IMR-90 (cell line): Measurements from ENCODE around the gene ANKRD34B. TPM values are rescaled to one million over a fixed set of nuclear protein-coding genes. Genes with fewer than 3 reads are reported as not detected.
A peak's percentile ranks its signal among the peaks of the same experiment; 100 is the strongest.

Experiments used
- ATAC-seq: fragments of 200-7000 bp; cut with Tn5 transposase; 2 replicates; pipeline ENCODE4 v1.9.1; 2020; ENCODE audit warnings: low read depth, mild to moderate bottlenecking, moderate library complexity
- BruUV-seq: library from RNA; stranded (reverse); fragments of 400-500 nt; replicated peaks from 2 replicates; lab custom pipeline; 2021; lab: Mats Ljungman, UMichigan
- CTCF ChIA-PET: fragments of 300-600 bp; formaldehyde crosslinking; extraction: SDS; loops from one replicate; lab custom pipeline; 2021; ENCODE audit warnings: antibody characterized with exemption; lab: Yijun Ruan, JAX
- POLR2A ChIA-PET: fragments of 300-600 bp; sonication (Branson Sonifier 250); formaldehyde crosslinking; loops from one replicate; lab custom pipeline; 2022; ENCODE audit warnings: antibody characterized with exemption; ENCODE audit not compliant: unreplicated experiment; lab: Charles Lee
- DNase-seq: peaks from one replicate; pipeline ENCODE4 v3.0.0; 2013
- H2AFZ ChIP-seq: replicated peaks from 2 replicates; pipeline ENCODE3; 2013; ENCODE audit warnings: low read length, mild to moderate bottlenecking; ENCODE audit not compliant: poor library complexity
- H2AK5ac ChIP-seq: 2 replicates; pipeline ENCODE4 v1.6.1; 2013; ENCODE audit warnings: low read depth, low read length, inconsistent platforms
- H2AK9ac ChIP-seq: replicated peaks from 2 replicates; pipeline ENCODE3; 2013; ENCODE audit warnings: mild to moderate bottlenecking, low read depth, low read length, moderate library complexity; ENCODE audit not compliant: poor library complexity
- H2BK120ac ChIP-seq: 2 replicates; pipeline ENCODE4 v1.6.1; 2013; ENCODE audit warnings: low read depth, low read length, inconsistent platforms
- H2BK15ac ChIP-seq: 3 replicates; pipeline ENCODE4 v1.6.1; 2013; ENCODE audit warnings: low read depth, low read length, inconsistent platforms
- H2BK20ac ChIP-seq: 2 replicates; pipeline ENCODE4 v1.6.1; 2013; ENCODE audit warnings: low read depth, mild to moderate bottlenecking, inconsistent platforms, low read length, moderate library complexity
- H2BK5ac ChIP-seq: 2 replicates; pipeline ENCODE4 v1.6.1; 2013; ENCODE audit warnings: mild to moderate bottlenecking, low read depth, low read length, inconsistent platforms; ENCODE audit not compliant: poor library complexity, severe bottlenecking
- H3K14ac ChIP-seq: replicated peaks from 2 replicates; pipeline ENCODE4 v1.6.1; 2013; ENCODE audit warnings: low read depth, low read length, inconsistent platforms
- H3K18ac ChIP-seq: 2 replicates; pipeline ENCODE4 v1.6.1; 2013; ENCODE audit warnings: low read depth, low read length, control low read depth
- H3K23ac ChIP-seq: 2 replicates; pipeline ENCODE4 v1.6.1; 2013; ENCODE audit warnings: low read depth, low read length, inconsistent platforms
- H3K27ac ChIP-seq: 2 replicates; pipeline ENCODE4 v1.5.1; 2013; ENCODE audit warnings: mild to moderate bottlenecking, control low read depth, low read length; ENCODE audit not compliant: insufficient read depth
- H3K27me3 ChIP-seq: 2 replicates; pipeline ENCODE4 v1.6.1; 2013; ENCODE audit warnings: low read length; ENCODE audit not compliant: control insufficient read depth, insufficient read depth
- H3K36me3 ChIP-seq: 2 replicates; pipeline ENCODE4 v1.6.1; 2013; ENCODE audit warnings: low read length, mixed read lengths; ENCODE audit not compliant: control insufficient read depth, insufficient read depth
- H3K4ac ChIP-seq: 2 replicates; pipeline ENCODE4 v1.6.1; 2013; ENCODE audit warnings: low read depth, low read length, inconsistent platforms
- H3K4me1 ChIP-seq: 2 replicates; pipeline ENCODE4 v1.6.1; 2013; ENCODE audit warnings: low read length, mixed read lengths; ENCODE audit not compliant: control insufficient read depth, insufficient read depth
- H3K4me2 ChIP-seq: 2 replicates; pipeline ENCODE4 v1.6.1; 2013; ENCODE audit warnings: low read depth, mild to moderate bottlenecking, control low read depth, low read length, moderate library complexity
- H3K4me3 ChIP-seq: 2 replicates; pipeline ENCODE4 v1.5.1; 2013; ENCODE audit warnings: low read depth, mild to moderate bottlenecking, control low read depth, low read length, moderate library complexity; ENCODE audit not compliant: insufficient read depth
- H3K56ac ChIP-seq: 2 replicates; pipeline ENCODE4 v1.6.1; 2013; ENCODE audit warnings: low read length, inconsistent platforms; ENCODE audit not compliant: insufficient read depth; ENCODE audit errors: extremely low read depth
- H3K79me1 ChIP-seq, 2 experiments: 2 replicates each; pipeline ENCODE4 v1.6.1; 2013; ENCODE audit warnings: low read length in 2 of 2, inconsistent platforms in 1 of 2, low read depth in 1 of 2
- H3K9ac ChIP-seq: 2 replicates; pipeline ENCODE4 v1.6.1; 2013; ENCODE audit warnings: low read depth, low read length, control low read depth
- H3K9me1 ChIP-seq: 2 replicates; pipeline ENCODE4 v1.6.1; 2013; ENCODE audit warnings: low read length, inconsistent platforms; ENCODE audit not compliant: insufficient read depth
- H3K9me3 ChIP-seq: 2 replicates; pipeline ENCODE4 v1.6.1; 2013; ENCODE audit warnings: low read length; ENCODE audit not compliant: control insufficient read depth, insufficient read depth
- H4K20me1 ChIP-seq: 2 replicates; pipeline ENCODE4 v1.6.1; 2013; ENCODE audit warnings: low read length, inconsistent platforms; ENCODE audit not compliant: insufficient read depth
- H4K5ac ChIP-seq: 2 replicates; pipeline ENCODE4 v1.6.1; 2013; ENCODE audit warnings: mild to moderate bottlenecking, low read depth, low read length, control low read depth
- H4K8ac ChIP-seq, 2 experiments: 2 replicates each; pipeline ENCODE4 v1.6.1; 2013; ENCODE audit warnings: low read depth in 2 of 2, low read length in 2 of 2, control low read depth in 1 of 2, inconsistent platforms in 1 of 2
- H4K91ac ChIP-seq: 2 replicates; pipeline ENCODE4 v1.6.1; 2013; ENCODE audit warnings: low read depth, low read length, inconsistent platforms; ENCODE audit not compliant: insufficient read depth
- BHLHE40 ChIP-seq: fragments of 150-350 bp; IDR thresholded peaks from 2 replicates; pipeline ENCODE4 v1.6.1; 2016; ENCODE audit warnings: mild to moderate bottlenecking, low read depth, low read length
- FOS ChIP-seq: fragments of 150-350 bp; IDR thresholded peaks from 2 replicates; pipeline ENCODE4 v1.6.1; 2016; ENCODE audit warnings: low read depth, low read length
- MAFK ChIP-seq: IDR thresholded peaks from 2 replicates; pipeline ENCODE4 v1.6.1; 2012; ENCODE audit warnings: low read depth, low read length, improper control_type of control experiment
- MXI1 ChIP-seq: IDR thresholded peaks from 2 replicates; pipeline ENCODE4 v1.6.1; 2012; ENCODE audit warnings: low read depth, mild to moderate bottlenecking, low read length, moderate library complexity, borderline replicate concordance
- NFE2L2 ChIP-seq: fragments of 150-350 bp; IDR thresholded peaks from 2 replicates; pipeline ENCODE4 v1.6.1; 2016; ENCODE audit warnings: low read depth, mild to moderate bottlenecking, low read length
- POLR2A ChIP-seq: IDR thresholded peaks from 2 replicates; pipeline ENCODE4 v1.6.1; 2012; ENCODE audit warnings: mild to moderate bottlenecking, low read depth, low read length
- RFX5 ChIP-seq: IDR thresholded peaks from 2 replicates; pipeline ENCODE4 v1.8.0; 2012; ENCODE audit warnings: low read depth, mild to moderate bottlenecking, low read length, moderate library complexity
- SMC3 ChIP-seq: fragments of 150-350 bp; IDR thresholded peaks from 2 replicates; pipeline ENCODE4 v1.6.1; 2016; ENCODE audit warnings: low read depth, mild to moderate bottlenecking, antibody characterized with exemption, low read length, moderate library complexity
- USF2 ChIP-seq: fragments of 150-350 bp; IDR thresholded peaks from 2 replicates; pipeline ENCODE4 v1.6.1; 2017; ENCODE audit warnings: mild to moderate bottlenecking, antibody characterized with exemption, low read length, low read depth
- WGBS, 2 experiments: methylation state at CpG; one replicate each; pipeline versions ENCODE4 v1.1.5 to v1.1.7; 2013; ENCODE audit warnings: missing lambda C conversion rate in 2 of 2; ENCODE audit not compliant: insufficient read length in 1 of 2; ENCODE audit errors: extremely low coverage in 2 of 2; 5-methylcytosine and 5-hydroxymethylcytosine counted together
- dilution Hi-C: fragments of 300-500 bp; cut with HindIII; formaldehyde crosslinking; loops from one replicate; pipeline ENCODE4 v1.14.3; 2018; ENCODE audit warnings: low sequenced_read_pairs; ENCODE audit not compliant: unreplicated experiment
- in situ Hi-C: fragments of 300-500 bp; cut with MboI; formaldehyde crosslinking; loops from 3 replicates; pipeline ENCODE4 v1.14.3; 2019; ENCODE audit warnings: low sequenced_read_pairs, inconsistent platforms, mixed read lengths
- intact Hi-C: fragments of 100-400 bp; cut with micrococcal nuclease; formaldehyde crosslinking; loops from 2 replicates; pipeline ENCODE4 v1.10.0; 2022
- polyA plus RNA-seq, 3 experiments: library from polyadenylated mRNA; depleted of rRNA; stranded (reverse); fragments of >200 nt; gene quantifications; 2 replicates each; pipeline ENCODE4 v1.2.3, GENCODE V29; 2012; ENCODE audit warnings: low replicate concordance in 1 of 3
- total RNA-seq: library from RNA; depleted of rRNA; stranded (reverse); fragments of >200 nt; gene quantifications from 2 replicates; pipeline ENCODE4 v1.2.3, GENCODE V29; 2012
- TF ChIP-seq, protein P1 (sequence below): conservative IDR thresholded peaks from 2 replicates; pipeline ENCODE4 v1.5.1; 2012; ENCODE audit warnings: mild to moderate bottlenecking, low read depth, low read length, improper control_type of control experiment
- TF ChIP-seq, protein P2 (sequence below): fragments of 150-350 bp; IDR thresholded peaks from 2 replicates; pipeline ENCODE4 v1.6.1; 2016; ENCODE audit warnings: low read depth, mild to moderate bottlenecking, low read length, moderate library complexity, borderline replicate concordance

ANKRD34B gene
- total and polyA plus RNA-seq, 2 of the 4 experiments (the other 2 are of a cell fraction), result not detected

GRCh38 chr5:80577707-80578106 lies 7.6 kb upstream of the ANKRD34B start:
- no peak for ATAC-seq
- Histone ChIP-seq H3K4me3 (no peak overlapping the region), H3K4ac (no peak overlapping the region), H3K36me3 (no peaks in the 10 kb centered on the region), H4K5ac (no peak overlapping the region), H3K56ac (no peak overlapping the region), H2BK20ac (no peak overlapping the region), H4K8ac (no peak overlapping the region), H2BK5ac (no peak overlapping the region), H2AFZ (peak overlapping the region; percentile 49), H4K20me1 (no peaks in the 10 kb centered on the region), H2AK5ac (no peak overlapping the region), H3K27me3 (peaks cover 13% of the 10 kb centered on the region), H3K9ac (no peak overlapping the region), H3K18ac (no peak overlapping the region), H3K4me1 (no peaks in the 10 kb centered on the region), H3K4me2 (no peak overlapping the region), H2AK9ac (no peak overlapping the region), H3K79me1 (no peaks in the 10 kb centered on the region), H3K27ac (no peak overlapping the region), H3K9me1 (no peaks in the 10 kb centered on the region), H3K23ac (no peak overlapping the region), H3K14ac (no peak overlapping the region), H2BK15ac (no peak overlapping the region), H3K9me3 (no peaks in the 10 kb centered on the region; the same call in 1 of the 2 replicates), H4K91ac (no peak overlapping the region), H2BK120ac (no peak overlapping the region)
- no TSS peak for BruUV-seq
- dilution Hi-C loops, result no loop called here
- DNase-seq, result no peak
- intact Hi-C loops, result no loop called here
- in situ Hi-C loops, result no loop called here
- CTCF ChIA-PET, result no interaction called here
- POLR2A ChIA-PET, result no interaction called here
- TF ChIP-seq, protein P1, sequence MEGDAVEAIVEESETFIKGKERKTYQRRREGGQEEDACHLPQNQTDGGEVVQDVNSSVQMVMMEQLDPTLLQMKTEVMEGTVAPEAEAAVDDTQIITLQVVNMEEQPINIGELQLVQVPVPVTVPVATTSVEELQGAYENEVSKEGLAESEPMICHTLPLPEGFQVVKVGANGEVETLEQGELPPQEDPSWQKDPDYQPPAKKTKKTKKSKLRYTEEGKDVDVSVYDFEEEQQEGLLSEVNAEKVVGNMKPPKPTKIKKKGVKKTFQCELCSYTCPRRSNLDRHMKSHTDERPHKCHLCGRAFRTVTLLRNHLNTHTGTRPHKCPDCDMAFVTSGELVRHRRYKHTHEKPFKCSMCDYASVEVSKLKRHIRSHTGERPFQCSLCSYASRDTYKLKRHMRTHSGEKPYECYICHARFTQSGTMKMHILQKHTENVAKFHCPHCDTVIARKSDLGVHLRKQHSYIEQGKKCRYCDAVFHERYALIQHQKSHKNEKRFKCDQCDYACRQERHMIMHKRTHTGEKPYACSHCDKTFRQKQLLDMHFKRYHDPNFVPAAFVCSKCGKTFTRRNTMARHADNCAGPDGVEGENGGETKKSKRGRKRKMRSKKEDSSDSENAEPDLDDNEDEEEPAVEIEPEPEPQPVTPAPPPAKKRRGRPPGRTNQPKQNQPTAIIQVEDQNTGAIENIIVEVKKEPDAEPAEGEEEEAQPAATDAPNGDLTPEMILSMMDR, result no peak
- TF ChIP-seq, protein P2, sequence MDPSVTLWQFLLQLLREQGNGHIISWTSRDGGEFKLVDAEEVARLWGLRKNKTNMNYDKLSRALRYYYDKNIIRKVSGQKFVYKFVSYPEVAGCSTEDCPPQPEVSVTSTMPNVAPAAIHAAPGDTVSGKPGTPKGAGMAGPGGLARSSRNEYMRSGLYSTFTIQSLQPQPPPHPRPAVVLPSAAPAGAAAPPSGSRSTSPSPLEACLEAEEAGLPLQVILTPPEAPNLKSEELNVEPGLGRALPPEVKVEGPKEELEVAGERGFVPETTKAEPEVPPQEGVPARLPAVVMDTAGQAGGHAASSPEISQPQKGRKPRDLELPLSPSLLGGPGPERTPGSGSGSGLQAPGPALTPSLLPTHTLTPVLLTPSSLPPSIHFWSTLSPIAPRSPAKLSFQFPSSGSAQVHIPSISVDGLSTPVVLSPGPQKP, result no peak
- TF ChIP-seq SMC3, result no peak
- no peak for TF ChIP-seq NFE2L2
- TF ChIP-seq USF2, result no peak
- no peak for TF ChIP-seq BHLHE40
- no peak for TF ChIP-seq FOS
- no peak for TF ChIP-seq POLR2A
- no peak for TF ChIP-seq MAFK
- no peak for TF ChIP-seq MXI1
- TF ChIP-seq RFX5, result no peak
- WGBS, 2 experiments, result no CpG with 5 or more reads among the region's 5 CpGs
